ENCODE results near the gene IGSF9.

IGSF9 gene

GRCh38 chr1:159951551-159951950, 6.1 kb upstream of the IGSF9 start:
- DNase-seq (ENCODE audit: low read depth in 1 of 2, low spot score in 1 of 2), result no peak
- in situ Hi-C loops (cut with HindIII; ENCODE audit: low pct_unique_long_range_greater_than_20kb, low sequenced_read_pairs), result no loop called here
- no peak for TF ChIP-seq JUND (IDR thresholded peaks at IDR 0.05; ENCODE audit: low read depth)

DNA sequence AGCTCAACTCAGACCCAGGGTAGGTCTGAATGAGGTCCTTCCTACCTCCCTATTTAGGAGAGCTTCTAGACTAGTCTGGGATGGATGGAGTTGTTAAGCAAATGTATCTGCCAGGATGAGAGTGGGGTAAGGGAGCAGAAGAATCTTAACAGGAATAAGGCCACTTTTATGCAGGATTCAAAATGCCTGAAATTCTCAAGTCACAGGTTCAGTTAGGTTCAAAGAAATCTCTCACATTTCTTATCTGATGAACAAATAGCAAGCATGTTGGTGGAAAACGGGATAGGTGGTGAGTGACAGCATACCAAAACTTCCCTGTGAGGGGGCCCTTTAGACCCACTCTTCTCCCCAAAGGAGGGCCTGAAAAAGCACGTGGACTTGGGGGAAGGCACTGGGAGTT, 5.6 kb upstream of the IGSF9 start:
- no peak for TF ChIP-seq JUND (IDR thresholded peaks at IDR 0.05; ENCODE audit: low read depth)
- DNase-seq (ENCODE audit: low read depth in 1 of 2, low spot score in 1 of 2), result no peak
- in situ Hi-C loops (cut with HindIII; ENCODE audit: low pct_unique_long_range_greater_than_20kb, low sequenced_read_pairs), result no loop called here

GRCh38 chr1:159949981-159950381, 4.6 kb upstream of the IGSF9 start:
- no peak for TF ChIP-seq JUND (IDR thresholded peaks at IDR 0.05; ENCODE audit: low read depth)
- in situ Hi-C loops (cut with HindIII; ENCODE audit: low pct_unique_long_range_greater_than_20kb, low sequenced_read_pairs), result no loop called here
- no peak for DNase-seq (ENCODE audit: low read depth in 1 of 2, low spot score in 1 of 2)

DNA sequence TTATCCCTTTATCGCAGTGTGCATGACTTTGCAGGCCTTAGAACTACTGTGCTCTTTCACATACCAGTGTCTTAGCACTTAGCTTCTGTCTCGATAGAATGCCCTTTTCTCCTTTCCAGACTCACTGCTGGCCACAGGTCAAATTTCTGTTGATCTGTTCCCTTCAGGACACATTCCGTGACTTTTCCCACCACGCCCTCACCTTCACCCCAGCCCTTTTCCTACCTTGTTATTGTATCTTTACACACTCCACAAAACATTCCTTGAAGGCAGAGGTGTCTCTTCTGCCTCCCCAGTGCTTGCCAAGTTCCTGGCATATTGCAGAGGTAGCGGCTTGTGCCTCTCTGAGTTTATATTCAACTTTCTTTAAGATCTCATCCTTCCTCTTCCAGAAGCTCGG, 3.7 kb upstream of the IGSF9 start:
- in situ Hi-C loops (cut with HindIII; ENCODE audit: low pct_unique_long_range_greater_than_20kb, low sequenced_read_pairs), result no loop called here
- no peak for DNase-seq (ENCODE audit: low read depth in 1 of 2, low spot score in 1 of 2)
- TF ChIP-seq JUND (IDR thresholded peaks at IDR 0.05; ENCODE audit: low read depth), result no peak

- DNase-seq (ENCODE audit: low read depth in 1 of 2, low spot score in 1 of 2), result no peak
- in situ Hi-C loops (cut with HindIII; ENCODE audit: low pct_unique_long_range_greater_than_20kb, low sequenced_read_pairs), result no loop called here
- no peak for TF ChIP-seq JUND (IDR thresholded peaks at IDR 0.05; ENCODE audit: low read depth)
Measured at GRCh38 chr1:159947942-159948341, 2.5 kb upstream of the IGSF9 start.

GRCh38 chr1:159946242-159947187, 1.1 kb upstream of the IGSF9 start:
- TF ChIP-seq JUND (IDR thresholded peaks at IDR 0.05; ENCODE audit: low read depth), result no peak
- in situ Hi-C loops (cut with HindIII; ENCODE audit: low pct_unique_long_range_greater_than_20kb, low sequenced_read_pairs), result no loop called here

GRCh38 chr1:159944623-159945455, 574 bp downstream of the IGSF9 start:
- DNase-seq (ENCODE audit: low read depth in 1 of 2, low spot score in 1 of 2), result no peak
- in situ Hi-C loops (cut with HindIII; ENCODE audit: low pct_unique_long_range_greater_than_20kb, low sequenced_read_pairs), result no loop called here
- TF ChIP-seq JUND (IDR thresholded peaks at IDR 0.05; ENCODE audit: low read depth), result no peak

More at GRCh38 chr1:159946242-159947187, 1.1 kb upstream of the IGSF9 start:
- peak in 1 of 2 experiments; percentile 29 for DNase-seq (ENCODE audit: low read depth in 1 of 2, low spot score in 1 of 2)

- TF ChIP-seq JUND (IDR thresholded peaks at IDR 0.05; ENCODE audit: low read depth), result no peak
- in situ Hi-C loops (cut with HindIII; ENCODE audit: low pct_unique_long_range_greater_than_20kb, low sequenced_read_pairs), result no loop called here
- no peak for DNase-seq (ENCODE audit: low read depth in 1 of 2, low spot score in 1 of 2)
Measured at GRCh38 chr1:159943908-159944622, 1.3 kb downstream of the IGSF9 start.

GRCh38 chr1:159943278-159943640, 2.2 kb downstream of the IGSF9 start:
- no peak for TF ChIP-seq JUND (IDR thresholded peaks at IDR 0.05; ENCODE audit: low read depth)
- DNase-seq (ENCODE audit: low read depth in 1 of 2, low spot score in 1 of 2), result no peak
- in situ Hi-C loops (cut with HindIII; ENCODE audit: low pct_unique_long_range_greater_than_20kb, low sequenced_read_pairs), result no loop called here

DNA sequence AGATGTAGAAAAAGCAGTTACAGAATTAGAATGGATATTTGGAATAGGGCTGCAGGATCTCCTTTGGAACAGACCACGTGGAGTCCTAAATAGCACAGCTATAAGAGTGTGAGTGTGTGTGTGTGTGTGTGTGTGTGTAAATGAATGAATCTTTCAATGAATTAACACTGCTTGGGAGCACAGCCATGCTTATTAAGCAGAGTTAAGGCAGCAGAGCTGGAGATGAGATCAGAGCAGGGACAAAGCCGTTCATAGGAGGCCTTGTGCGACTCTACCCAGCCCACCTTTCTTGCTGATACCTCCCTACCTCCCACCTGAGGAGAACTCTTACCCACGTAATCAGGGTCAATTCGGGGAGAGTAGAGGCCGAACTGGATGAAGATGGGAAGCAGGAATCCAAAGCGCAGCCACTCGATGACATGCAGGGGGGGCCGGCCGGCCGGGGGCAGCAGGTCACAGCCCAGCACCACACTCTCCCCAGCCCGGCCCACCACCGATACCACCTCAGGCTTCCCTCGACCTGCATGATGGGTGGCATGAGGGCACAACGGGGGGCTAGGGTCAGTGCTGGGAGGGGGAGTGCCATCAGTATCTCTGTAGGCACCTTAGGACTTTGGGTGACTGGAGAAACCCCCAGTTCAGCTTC, 2.7 kb downstream of the IGSF9 start:
- DNase-seq (ENCODE audit: low read depth in 1 of 2, low spot score in 1 of 2), result no peak
- in situ Hi-C loops (cut with HindIII; ENCODE audit: low pct_unique_long_range_greater_than_20kb, low sequenced_read_pairs), result no loop called here
- no peak for TF ChIP-seq JUND (IDR thresholded peaks at IDR 0.05; ENCODE audit: low read depth)

GRCh38 chr1:159941591-159942560, 3.5 kb downstream of the IGSF9 start:
- in situ Hi-C loops (cut with HindIII; ENCODE audit: low pct_unique_long_range_greater_than_20kb, low sequenced_read_pairs), result no loop called here
- TF ChIP-seq JUND (IDR thresholded peaks at IDR 0.05; ENCODE audit: low read depth), result no peak

More at GRCh38 chr1:159941591-159942560, 3.5 kb downstream of the IGSF9 start:
- no peak for DNase-seq (ENCODE audit: low read depth in 1 of 2, low spot score in 1 of 2)
